HG03439 (cell line): ENCODE measurements around the gene INKA2.

ENCODE experiments used
- ATAC-seq: cut with Tn5 transposase; IDR thresholded peaks from one replicate; pipeline ENCODE4 v1.9.1; 2021; ENCODE audit warnings: mild to moderate bottlenecking, moderate library complexity; ENCODE audit not compliant: unreplicated experiment

The INKA2 gene

GRCh38 chr1:111739194-111739924 lies at the start of gene INKA2:
Gene INKA2 (minus strand): TSS chr1:111739395. CDS start chr1:111739242, 153 bp downstream.
- ATAC-seq = peak; percentile 85

- no peak for ATAC-seq
Measured at GRCh38 chr1:111786669-111787207, 47.5 kb upstream of the INKA2 start.

- no peak for ATAC-seq
Measured at GRCh38 chr1:111784273-111784901, 45.2 kb upstream of the INKA2 start.

DNA sequence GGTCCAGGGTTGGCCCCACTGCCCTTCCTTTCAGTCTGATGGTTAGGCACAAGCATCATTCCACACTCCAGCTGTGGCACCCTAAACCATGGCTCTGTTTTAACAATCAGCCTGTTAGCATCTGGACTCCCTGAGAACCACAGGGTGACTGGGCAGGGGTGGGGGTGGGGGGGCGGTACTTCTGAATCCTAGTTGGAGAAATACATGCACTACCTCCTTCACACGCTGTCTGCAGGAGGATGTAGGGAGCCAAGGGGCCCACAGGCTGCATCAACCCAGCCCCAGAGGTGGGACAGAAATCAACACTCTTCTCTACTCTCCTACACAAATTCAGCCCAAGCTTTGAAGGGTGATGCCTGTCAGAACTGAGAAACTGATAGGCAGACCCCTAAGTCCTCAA lies 40.4 kb upstream of the INKA2 start:
- no peak for ATAC-seq

- ATAC-seq = no peak
Measured at GRCh38 chr1:111778541-111779051, 39.4 kb upstream of the INKA2 start.

DNA sequence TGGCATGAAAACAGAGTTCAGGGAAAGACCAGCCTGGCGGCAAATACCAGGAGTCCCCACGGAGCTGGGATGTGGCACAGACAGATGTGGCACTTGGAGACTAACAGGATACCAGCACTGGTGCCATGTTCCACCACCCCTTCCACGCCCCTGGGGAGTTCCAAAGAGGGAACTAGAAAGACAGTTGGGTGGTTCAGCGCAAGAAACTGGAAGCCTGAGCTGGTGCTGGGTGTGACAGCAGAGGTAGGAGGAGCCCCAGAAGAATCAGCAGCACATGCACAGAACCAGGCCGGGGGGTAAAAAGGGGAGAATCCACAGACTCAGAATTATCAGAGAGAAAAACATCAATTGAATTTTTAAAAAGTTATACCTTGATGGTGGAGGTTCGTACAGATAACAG lies 38.9 kb upstream of the INKA2 start:
- ATAC-seq = no peak

- ATAC-seq = no peak
Measured at GRCh38 chr1:111777301-111777700, 38.1 kb upstream of the INKA2 start.

- no peak for ATAC-seq
Measured at GRCh38 chr1:111776861-111777260, 37.7 kb upstream of the INKA2 start.

GRCh38 chr1:111776391-111776790 lies 37.2 kb upstream of the INKA2 start:
- no peak for ATAC-seq

GRCh38 chr1:111775966-111776365 lies 36.8 kb upstream of the INKA2 start:
- ATAC-seq = no peak

GRCh38 chr1:111770916-111771315 lies 31.7 kb upstream of the INKA2 start:
- ATAC-seq = no peak

GRCh38 chr1:111769517-111770146 lies 30.4 kb upstream of the INKA2 start:
- ATAC-seq = no peak

DNA sequence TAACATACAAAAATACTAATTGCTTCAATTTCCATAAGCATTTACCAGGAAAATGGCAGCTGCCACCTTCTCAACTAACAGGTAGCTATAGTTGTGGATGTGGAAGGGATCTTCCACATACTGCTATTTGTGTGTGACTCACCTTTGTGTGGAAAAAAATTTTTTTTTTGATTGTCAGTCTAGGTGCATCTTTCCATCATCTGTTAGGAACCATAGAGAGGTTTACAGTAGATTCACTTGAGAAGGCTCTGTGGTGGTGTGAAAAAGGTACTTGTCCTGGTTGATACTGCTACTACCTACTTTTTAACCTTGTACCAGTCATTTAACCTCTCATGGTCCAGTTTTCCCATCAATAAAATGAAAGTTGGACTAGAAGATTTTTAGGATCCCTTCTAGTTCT lies 29.4 kb upstream of the INKA2 start:
- no peak for ATAC-seq

GRCh38 chr1:111768023-111768422 lies 28.8 kb upstream of the INKA2 start:
- ATAC-seq = no peak

DNA sequence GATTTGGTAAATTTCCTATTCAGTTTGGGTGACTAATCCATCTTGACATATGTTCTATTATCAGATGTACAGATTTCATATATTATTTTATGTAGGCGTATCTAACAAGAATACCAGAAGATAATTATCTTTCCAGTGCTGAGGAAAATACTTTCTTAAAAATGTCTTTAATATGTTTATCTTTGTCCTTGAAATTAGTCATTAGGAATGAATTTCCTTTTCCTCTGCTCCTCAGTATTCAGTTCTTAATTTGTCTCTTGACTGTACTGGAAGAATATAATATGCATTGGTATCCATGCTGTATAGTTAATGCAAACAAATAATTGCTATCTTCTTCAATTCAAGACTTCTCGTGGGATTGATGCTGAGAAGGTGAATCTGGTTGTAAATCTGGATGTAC lies 23.1 kb upstream of the INKA2 start:
- no peak for ATAC-seq

DNA sequence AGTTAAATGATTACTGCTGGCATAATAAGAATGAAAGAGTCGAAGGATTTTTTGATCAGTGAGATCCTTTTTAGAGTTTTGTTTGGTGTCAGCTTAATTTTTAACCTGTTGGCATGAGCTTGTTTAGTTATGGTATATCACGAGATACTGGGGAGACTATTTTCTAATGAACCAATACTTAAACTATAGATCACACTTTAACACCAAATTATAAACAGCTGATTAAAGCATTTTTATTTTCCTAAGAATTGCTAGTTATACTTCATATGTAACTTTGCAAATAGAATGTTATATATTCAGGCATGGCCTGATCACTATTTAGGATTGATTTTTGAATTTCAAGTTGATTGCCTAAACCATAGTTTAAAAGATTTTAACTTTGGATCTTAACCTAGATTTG lies 22.5 kb upstream of the INKA2 start:
- ATAC-seq = no peak

DNA sequence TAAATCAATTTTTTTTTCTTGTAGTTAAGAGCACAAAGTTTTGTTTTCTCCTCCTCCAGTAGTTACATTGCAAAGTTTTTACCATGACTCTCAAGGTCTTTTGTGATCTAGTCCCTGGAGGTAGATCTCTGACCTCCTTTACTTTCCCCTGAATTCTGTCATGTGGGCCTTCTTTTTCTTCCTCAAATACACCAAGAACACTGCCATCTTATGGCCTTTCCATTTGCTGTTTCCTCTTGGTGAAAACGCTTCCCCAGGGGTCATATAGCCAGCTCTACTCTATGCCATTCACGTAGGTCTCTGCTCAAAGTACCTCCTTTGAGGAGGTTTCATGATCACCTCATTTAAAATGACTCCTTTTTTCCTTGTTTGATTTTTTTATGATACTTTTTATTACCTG lies 19.2 kb upstream of the INKA2 start:
- ATAC-seq = no peak

- ATAC-seq = peak; percentile 4
Measured at GRCh38 chr1:111756124-111756513, 16.9 kb upstream of the INKA2 start.

DNA sequence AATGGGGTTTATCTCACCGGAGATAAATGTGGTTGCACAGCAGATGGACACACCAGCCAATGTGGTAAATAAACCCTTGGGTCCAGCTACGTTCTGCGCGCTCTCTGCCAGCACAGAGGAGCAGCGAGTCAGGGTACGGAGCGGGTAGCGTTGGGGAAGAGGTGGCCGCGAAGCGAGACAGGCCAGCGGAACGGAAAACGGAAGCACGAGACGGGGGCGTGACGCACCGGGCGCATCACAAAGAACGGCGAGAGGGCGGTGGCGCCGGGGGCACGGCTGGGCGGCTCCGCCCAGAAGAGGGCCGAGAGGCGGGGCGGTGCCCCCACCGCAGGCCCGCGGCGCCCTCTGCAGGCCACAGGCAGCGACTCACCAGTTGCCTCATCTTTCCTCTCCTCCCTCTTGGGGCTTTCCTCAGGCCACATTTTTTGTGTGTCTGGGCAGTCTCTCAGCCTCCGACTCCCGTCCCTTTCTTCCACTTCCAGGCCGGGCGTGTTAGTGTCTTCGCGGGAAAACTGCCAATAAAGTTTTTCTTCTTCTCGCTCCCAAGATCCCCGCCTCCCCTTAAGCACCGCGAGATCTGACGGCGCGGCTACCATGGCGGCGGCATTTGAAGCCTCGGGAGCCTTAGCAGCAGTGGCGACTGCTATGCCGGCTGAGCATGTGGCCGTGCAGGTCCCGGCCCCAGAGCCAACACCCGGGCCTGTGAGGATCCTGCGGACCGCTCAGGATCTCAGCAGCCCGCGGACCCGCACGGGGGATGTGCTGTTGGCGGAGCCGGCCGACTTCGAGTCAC lies 16.3 kb upstream of the INKA2 start, which contains the start of gene DDX20:
DDX20 (plus strand) TSS at position 571 of the 793 bp plus-strand sequence; CDS start at position 595, 24 bp downstream.
- peak; percentile 94 for ATAC-seq

GRCh38 chr1:111754984-111755330 lies 15.8 kb upstream of the INKA2 start:
- peak; percentile 5 for ATAC-seq
